WERI-Rb-1 (cell line): ENCODE results near the gene IRGC.

ENCODE experiments used
- DNase-seq: peaks from one replicate; pipeline ENCODE4 v3.0.0-alpha.2; 2020
- H3K27ac ChIP-seq: fragments of 250-450 bp; sonication (Bioruptor Pico); 2 replicates; pipeline ENCODE4 v1.5.1; 2020; ENCODE audit warnings: mild to moderate bottlenecking, moderate library complexity
- H3K27me3 ChIP-seq: fragments of 250-450 bp; sonication (Bioruptor Pico); 2 replicates; pipeline ENCODE4 v1.5.1; 2021; ENCODE audit warnings: mild to moderate bottlenecking, low read depth, moderate library complexity; ENCODE audit not compliant: insufficient read depth, severe bottlenecking
- H3K36me3 ChIP-seq: fragments of 250-450 bp; sonication (Bioruptor Pico); 2 replicates; pipeline ENCODE4 v1.5.1; 2020; ENCODE audit warnings: mild to moderate bottlenecking, moderate library complexity
- H3K4me3 ChIP-seq: 2 replicates; pipeline ENCODE4 v1.5.1; 2011; ENCODE audit warnings: low read depth, mild to moderate bottlenecking, control low read depth, low read length
- H3K9me3 ChIP-seq: fragments of 250-450 bp; sonication (Bioruptor Pico); 2 replicates; pipeline ENCODE4 v1.5.1; 2021; ENCODE audit warnings: mild to moderate bottlenecking, moderate library complexity; ENCODE audit not compliant: severe bottlenecking
- CTCF ChIP-seq: IDR thresholded peaks from 2 replicates; pipeline ENCODE4 v1.5.1; 2011; ENCODE audit warnings: low read depth, mild to moderate bottlenecking, control low read depth, inconsistent platforms, low read length

IRGC gene

GRCh38 chr19:43673637-43674036, 42.2 kb upstream of the IRGC start:
- no peak for DNase-seq
- Histone ChIP-seq H3K27me3 (peaks cover 16% of the 10 kb centered on the region), H3K9me3 (no peaks in the 10 kb centered on the region), H3K4me3 (no peak overlapping the region), H3K36me3 (no peaks in the 10 kb centered on the region), H3K27ac (no peak overlapping the region)
- TF ChIP-seq CTCF = no peak

- no peak overlapping the region for H3K27ac ChIP-seq
- no peaks in the 10 kb centered on the region for H3K36me3 ChIP-seq
- H3K9me3 ChIP-seq = no peaks in the 10 kb centered on the region
- no peak for DNase-seq
- TF ChIP-seq CTCF = no peak
- H3K27me3 ChIP-seq = peaks cover 11% of the 10 kb centered on the region
- H3K4me3 ChIP-seq = no peak overlapping the region
These were observed 41.7 kb upstream of the IRGC start for GRCh38 chr19:43674183-43674582.

- Histone ChIP-seq H3K27me3 (peaks cover 7% of the 10 kb centered on the region), H3K27ac (no peak overlapping the region), H3K36me3 (no peaks in the 10 kb centered on the region), H3K9me3 (no peaks in the 10 kb centered on the region), H3K4me3 (no peak overlapping the region)
- no peak for TF ChIP-seq CTCF
- DNase-seq = no peak
These were observed 41.3 kb upstream of the IRGC start for GRCh38 chr19:43674596-43674995.

- Histone ChIP-seq H3K9me3 (no peaks in the 10 kb centered on the region), H3K4me3 (no peak overlapping the region), H3K27ac (no peak overlapping the region), H3K36me3 (no peaks in the 10 kb centered on the region), H3K27me3 (peaks cover under 1% of the 10 kb centered on the region)
- no peak for TF ChIP-seq CTCF
- no peak for DNase-seq
These were observed 40.5 kb upstream of the IRGC start for GRCh38 chr19:43675269-43675879.

GRCh38 chr19:43675906-43676305, 40.0 kb upstream of the IRGC start:
- no peaks in the 10 kb centered on the region for H3K9me3 ChIP-seq
- H3K36me3 ChIP-seq = no peaks in the 10 kb centered on the region
- no peak for TF ChIP-seq CTCF
- H3K27me3 ChIP-seq = no peaks in the 10 kb centered on the region
- no peak overlapping the region for H3K27ac ChIP-seq
- H3K4me3 ChIP-seq = no peak overlapping the region
- no peak for DNase-seq
